Right ventricle myocardium inferior (tissue), 1 donor: ENCODE data around the gene CTXN1. TPM values are rescaled to one million over a fixed set of nuclear protein-coding genes. Genes with fewer than 3 reads are reported as not detected.

ENCODE experiments used
- ATAC-seq: fragments of 200-7000 bp; cut with Tn5 transposase; one replicate; pipeline ENCODE4 v1.9.1; 2020; ENCODE audit warnings: mild to moderate bottlenecking, moderate library complexity
- DNase-seq: peaks from one replicate; pipeline ENCODE4 v3.0.0; 2021; ENCODE audit errors: missing footprints
- intact Hi-C: fragments of 100-400 bp; cut with DNase I; formaldehyde crosslinking; loops from one replicate; pipeline ENCODE4 v1.11.0; 2022
- total RNA-seq: library from RNA; stranded (reverse); fragmentation: NEBNext Ultra II Directional; extraction: Animal tissue kit (Norgen Biotek cat#: 25700); gene quantifications from one replicate; pipeline ENCODE4 v1.2.1, GENCODE V29; 2021
- donor health status: DM: no; HTN: yes; CAD: no; lungs with severe emphysema.

The CTXN1 gene
- total RNA-seq, 1 donor from 2014 or later, result 0.19 TPM

- peak; percentile 54 for DNase-seq
- no peak for ATAC-seq
- intact Hi-C loops, result no loop called here
Observed at GRCh38 chr19:7888826-7889217, 37.1 kb downstream of the CTXN1 start.

DNA sequence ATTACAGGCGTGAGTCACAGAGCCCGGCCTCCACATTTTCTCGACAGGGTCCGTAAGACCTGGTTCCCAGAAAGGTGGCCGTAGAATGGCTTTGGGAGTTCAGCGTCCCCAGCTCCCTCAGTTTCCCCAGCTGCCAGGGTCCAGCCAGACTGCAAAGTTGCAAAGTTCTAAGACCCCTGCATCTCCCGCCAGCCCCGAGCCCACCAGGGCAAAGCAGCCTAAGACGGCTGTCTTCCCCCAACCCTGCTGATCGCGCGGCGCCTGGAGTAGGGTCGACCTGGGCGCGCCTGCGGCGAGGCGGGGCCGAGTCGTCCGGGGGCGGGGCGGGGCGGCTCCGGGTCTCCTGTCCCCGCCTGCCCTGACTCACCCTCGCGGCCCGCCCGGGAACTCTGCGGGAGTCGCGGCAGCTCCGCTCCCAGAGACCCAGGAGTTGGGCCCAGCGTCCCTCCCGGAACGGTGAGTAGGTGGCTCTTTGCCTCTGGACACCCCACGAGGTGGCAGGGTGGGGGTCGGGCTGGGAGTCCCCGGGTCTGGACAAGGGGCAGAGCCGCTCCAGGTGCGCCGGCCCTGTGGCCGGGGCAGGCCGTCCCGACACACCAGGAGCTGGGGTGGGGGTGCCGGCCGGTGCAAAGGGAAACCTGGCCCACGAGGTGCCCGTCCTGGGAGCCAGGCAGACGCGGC, 37.6 kb downstream of the CTXN1 start, which contains the start of gene LRRC8E:
Gene LRRC8E, plus strand, starts transcription at position 366 of the 681 bp plus-strand sequence. CDS start 7,094 bp downstream, outside the sequence.
- DNase-seq (peak; percentile 71), ATAC-seq (peak; percentile 82)
- intact Hi-C loops, result no loop called here

DNA sequence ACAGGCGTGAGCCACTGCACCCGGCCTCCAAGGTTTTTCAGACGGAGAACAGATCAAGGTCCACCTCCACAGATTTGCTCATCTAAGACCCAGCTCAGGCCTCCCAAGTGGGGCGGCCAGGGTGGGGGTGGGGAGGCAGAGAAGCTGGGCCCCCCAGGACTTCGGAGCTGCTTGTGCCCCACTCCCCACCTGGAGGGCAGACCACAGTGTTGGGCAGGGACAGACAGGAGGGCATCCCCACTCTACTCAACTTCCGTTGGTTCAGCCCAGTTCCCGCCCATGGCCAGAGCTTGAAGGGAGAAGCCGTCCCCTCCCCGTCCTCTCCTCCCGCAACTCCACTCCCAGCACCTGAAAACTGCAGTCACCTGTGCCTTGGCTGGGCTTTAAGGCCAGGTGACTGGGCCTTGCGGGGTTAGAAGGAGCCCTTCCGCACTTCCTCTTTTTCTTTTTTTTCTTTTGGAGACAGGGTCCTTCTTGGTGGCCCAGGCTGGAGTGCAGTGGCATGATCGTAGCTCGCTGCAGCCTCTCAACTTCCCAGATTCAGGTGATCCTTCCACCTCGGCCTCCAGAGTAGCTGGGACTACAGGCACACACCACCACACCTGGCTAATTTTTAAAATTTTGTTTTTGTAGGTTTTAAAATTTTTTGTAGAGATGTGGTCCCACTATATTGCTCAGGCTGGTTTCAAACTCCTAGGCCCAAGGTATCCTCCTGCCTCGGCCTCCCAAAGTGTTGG, 38.4 kb downstream of the CTXN1 start:
- intact Hi-C loops, result no loop called here
- ATAC-seq (no peak), DNase-seq (peak; percentile 43)

GRCh38 chr19:7885818-7886217, 40.1 kb downstream of the CTXN1 start:
- DNase-seq (no peak), ATAC-seq (no peak)
- intact Hi-C loops, result no loop called here

- no peak for ATAC-seq
- intact Hi-C loops, result no loop called here
- no peak for DNase-seq
Observed at GRCh38 chr19:7883796-7884570, 42.0 kb downstream of the CTXN1 start.

- intact Hi-C loops, result no loop called here
- ATAC-seq (no peak), DNase-seq (peak; percentile 4)
Observed at GRCh38 chr19:7883105-7883504, 42.8 kb downstream of the CTXN1 start.

DNA sequence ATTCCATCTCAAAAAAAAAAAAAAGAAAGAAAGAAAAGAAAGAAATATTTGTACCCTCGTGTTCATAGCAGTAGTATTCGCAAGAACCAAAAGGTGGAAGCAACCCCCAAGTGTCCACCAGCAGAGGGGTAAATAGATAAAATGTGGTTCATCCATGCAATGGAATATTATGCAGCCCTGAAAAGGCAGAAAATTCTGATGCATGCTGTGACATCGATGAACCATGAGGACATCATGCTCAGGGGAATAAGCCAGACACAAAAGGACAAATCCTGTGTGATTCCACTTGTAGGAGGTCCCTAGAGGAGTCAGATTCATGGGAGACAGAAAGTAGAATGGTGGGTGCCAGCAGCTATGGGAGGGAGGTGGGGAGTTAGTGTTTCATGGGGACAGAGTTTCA, 44.0 kb downstream of the CTXN1 start:
- DNase-seq (no peak), ATAC-seq (no peak)
- intact Hi-C loops, result no loop called here

DNA sequence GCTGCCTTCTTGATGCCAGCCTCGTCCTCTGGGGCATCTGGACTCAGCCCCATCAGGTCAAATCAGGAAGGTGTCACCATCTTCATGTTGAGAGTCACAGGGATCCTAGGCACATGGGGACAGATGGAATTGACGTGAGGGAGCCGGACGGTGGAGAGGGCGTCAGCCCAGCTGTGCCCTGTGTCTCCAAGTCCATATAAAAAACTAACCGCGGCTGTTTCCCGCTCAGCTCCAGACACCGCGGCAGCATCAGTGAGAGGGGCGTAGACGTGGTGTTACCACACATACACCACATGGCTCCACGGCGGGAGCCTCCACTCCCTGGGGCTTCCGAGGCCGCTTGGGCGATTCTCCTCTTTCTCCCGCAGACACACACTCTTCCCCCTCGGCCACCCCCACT, 46.1 kb downstream of the CTXN1 start:
- no peak for ATAC-seq
- intact Hi-C loops, result no loop called here
- peak; percentile 64 for DNase-seq

DNA sequence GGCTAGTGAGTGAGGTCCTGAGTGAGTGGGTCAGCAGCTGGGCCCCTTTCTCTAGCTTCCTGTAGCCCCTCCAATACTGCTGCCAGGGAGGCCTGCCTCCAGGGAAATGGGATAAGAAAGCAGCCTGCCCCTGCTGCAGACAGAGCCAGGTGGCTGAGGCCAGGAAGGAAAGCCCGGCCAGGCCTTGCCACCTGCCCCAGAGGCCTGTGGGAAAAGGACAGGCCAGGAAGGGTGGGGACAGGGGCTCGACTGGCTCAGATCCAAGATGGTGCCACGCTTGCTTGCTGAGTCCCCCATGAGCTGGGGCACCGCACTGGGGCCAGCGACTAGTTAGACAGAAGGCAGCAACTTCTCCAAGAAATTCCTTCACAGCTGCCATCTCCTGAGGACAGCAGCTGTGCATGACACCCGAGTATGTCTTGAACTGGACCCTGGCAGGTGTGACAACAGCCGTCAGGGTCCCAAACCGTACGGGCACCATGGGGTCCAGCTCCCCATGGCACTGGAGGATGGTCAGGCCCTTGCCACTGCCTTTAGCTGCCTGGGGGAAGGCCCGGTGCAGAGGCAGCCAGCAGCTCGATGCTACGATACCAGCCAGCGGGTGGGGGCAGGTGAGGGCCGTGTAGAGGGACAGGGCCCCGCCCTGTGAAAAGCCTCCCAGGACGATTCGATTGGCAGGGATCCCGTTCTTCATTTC, 46.7 kb downstream of the CTXN1 start:
- no peak for ATAC-seq

DNA sequence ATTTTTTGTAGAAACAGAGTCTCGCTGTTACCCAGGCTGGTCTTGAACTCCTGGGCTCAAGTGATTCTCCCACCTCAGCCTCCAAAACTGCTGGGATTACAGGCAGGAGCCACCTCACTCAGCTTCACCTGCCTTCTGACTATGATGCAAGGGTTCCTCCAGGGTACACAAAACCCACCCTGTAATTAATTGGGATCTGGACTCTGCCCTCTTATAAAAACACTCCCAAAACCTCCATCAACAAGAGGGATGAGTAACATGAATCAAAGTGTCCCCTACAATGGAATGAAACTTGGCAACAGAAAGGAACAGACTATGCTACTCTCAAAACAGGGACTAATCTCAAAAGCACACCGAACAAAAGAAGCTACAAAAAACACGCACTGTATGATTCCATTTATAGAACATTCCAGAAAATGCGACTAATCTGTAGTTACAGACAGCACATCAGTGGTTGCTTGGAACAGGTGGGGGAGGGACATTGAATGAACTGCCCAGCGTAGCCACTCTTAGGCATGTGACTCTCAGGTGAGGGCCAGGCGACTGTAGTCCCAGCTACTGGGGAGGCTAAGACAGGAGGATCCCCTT, 48.6 kb downstream of the CTXN1 start:
- ATAC-seq, result no peak
- intact Hi-C loops, result no loop called here
- DNase-seq, result no peak

More for the DNA sequence above, 46.7 kb downstream of the CTXN1 start:
- intact Hi-C loops, result no loop called here
- peak; percentile 32 for DNase-seq

- ATAC-seq, result no peak
- intact Hi-C loops, result no loop called here
Observed at GRCh38 chr19:7874897-7875273, 51.0 kb downstream of the CTXN1 start.

More at GRCh38 chr19:7874897-7875273, 51.0 kb downstream of the CTXN1 start:
- peak; percentile 67 for DNase-seq

Other genes with a start within 250 kb of the CTXN1 start
- 1.1 TPM for gene MCEMP1, start 249.0 kb downstream of the CTXN1 start, total RNA-seq
- gene TRAPPC5, start 245.3 kb downstream of the CTXN1 start, total RNA-seq, result 139 TPM
- 0.30 TPM for gene FCER2, start 224.0 kb downstream of the CTXN1 start, total RNA-seq
- gene CLEC4G, start 194.0 kb downstream of the CTXN1 start, total RNA-seq, result 2.2 TPM
- 15.6 TPM for gene CD209, start 178.6 kb downstream of the CTXN1 start, total RNA-seq
- gene CLEC4M, start 162.9 kb downstream of the CTXN1 start, total RNA-seq, result not detected
- 21.5 TPM for gene EVI5L, start 95.9 kb downstream of the CTXN1 start, total RNA-seq
- gene PRR36, start 51.7 kb downstream of the CTXN1 start, total RNA-seq, result not detected
- gene LRRC8E, start 37.6 kb downstream of the CTXN1 start, total RNA-seq, result 2.5 TPM
- 28.0 TPM for gene MAP2K7, start 22.3 kb downstream of the CTXN1 start, total RNA-seq
- gene TGFBR3L, start 11.3 kb downstream of the CTXN1 start, total RNA-seq, result 7.2 TPM
- gene SNAPC2, start 5.8 kb downstream of the CTXN1 start, total RNA-seq, result 10.3 TPM
- gene TIMM44, start 17.5 kb upstream of the CTXN1 start, total RNA-seq, result 111 TPM
- gene ELAVL1, start 79.5 kb upstream of the CTXN1 start, total RNA-seq, result 55.1 TPM
- not detected for gene CCL25, start 126.6 kb upstream of the CTXN1 start, total RNA-seq
- not detected for gene FBN3, start 223.5 kb upstream of the CTXN1 start, total RNA-seq